HL-60 (cell line): Measurements from ENCODE around the gene FANCC.

ENCODE experiments used
- POLR2AphosphoS5 ChIP-seq: IDR thresholded peaks from 2 replicates; pipeline ENCODE4 v1.6.1; 2012; ENCODE audit warnings: low read depth
- SPI1 ChIP-seq: IDR thresholded peaks from 2 replicates; pipeline ENCODE4 v1.6.1; 2012; ENCODE audit warnings: low read depth, mild to moderate bottlenecking, borderline replicate concordance
- TF ChIP-seq, protein P1 (sequence below): IDR thresholded peaks from one replicate; pipeline ENCODE4 v1.5.1; 2011; ENCODE audit warnings: low read length, control low read depth, inconsistent platforms; ENCODE audit not compliant: insufficient read depth
- TF ChIP-seq, protein P2 (sequence below): IDR thresholded peaks from 2 replicates; pipeline ENCODE4 v1.6.1; 2012; ENCODE audit warnings: low read depth; ENCODE audit not compliant: insufficient replicate concordance

DNA sequence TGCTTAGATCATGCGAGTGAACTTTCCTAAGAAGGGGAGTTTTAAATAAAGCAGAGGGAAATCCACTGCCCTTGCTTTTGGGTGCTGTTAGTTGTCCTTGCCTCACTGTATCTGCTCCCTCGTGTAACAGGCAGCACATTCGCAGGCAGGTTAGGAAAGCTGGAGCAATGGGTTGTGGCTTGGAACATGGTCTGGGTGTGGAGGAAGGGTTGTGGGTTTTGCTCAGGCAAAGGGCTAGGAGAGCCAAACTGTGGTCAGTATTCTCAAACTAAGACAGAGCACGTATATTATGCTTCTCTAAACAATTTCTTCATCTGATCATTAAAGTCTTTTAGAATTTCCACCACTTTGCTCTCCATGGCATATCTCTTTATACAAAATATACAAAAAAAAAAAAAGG, 135.7 kb downstream of the FANCC start:
- TF ChIP-seq, protein P1, sequence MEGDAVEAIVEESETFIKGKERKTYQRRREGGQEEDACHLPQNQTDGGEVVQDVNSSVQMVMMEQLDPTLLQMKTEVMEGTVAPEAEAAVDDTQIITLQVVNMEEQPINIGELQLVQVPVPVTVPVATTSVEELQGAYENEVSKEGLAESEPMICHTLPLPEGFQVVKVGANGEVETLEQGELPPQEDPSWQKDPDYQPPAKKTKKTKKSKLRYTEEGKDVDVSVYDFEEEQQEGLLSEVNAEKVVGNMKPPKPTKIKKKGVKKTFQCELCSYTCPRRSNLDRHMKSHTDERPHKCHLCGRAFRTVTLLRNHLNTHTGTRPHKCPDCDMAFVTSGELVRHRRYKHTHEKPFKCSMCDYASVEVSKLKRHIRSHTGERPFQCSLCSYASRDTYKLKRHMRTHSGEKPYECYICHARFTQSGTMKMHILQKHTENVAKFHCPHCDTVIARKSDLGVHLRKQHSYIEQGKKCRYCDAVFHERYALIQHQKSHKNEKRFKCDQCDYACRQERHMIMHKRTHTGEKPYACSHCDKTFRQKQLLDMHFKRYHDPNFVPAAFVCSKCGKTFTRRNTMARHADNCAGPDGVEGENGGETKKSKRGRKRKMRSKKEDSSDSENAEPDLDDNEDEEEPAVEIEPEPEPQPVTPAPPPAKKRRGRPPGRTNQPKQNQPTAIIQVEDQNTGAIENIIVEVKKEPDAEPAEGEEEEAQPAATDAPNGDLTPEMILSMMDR: no peak
- TF ChIP-seq POLR2AphosphoS5: no peak
- TF ChIP-seq SPI1: no peak
- TF ChIP-seq, protein P2, sequence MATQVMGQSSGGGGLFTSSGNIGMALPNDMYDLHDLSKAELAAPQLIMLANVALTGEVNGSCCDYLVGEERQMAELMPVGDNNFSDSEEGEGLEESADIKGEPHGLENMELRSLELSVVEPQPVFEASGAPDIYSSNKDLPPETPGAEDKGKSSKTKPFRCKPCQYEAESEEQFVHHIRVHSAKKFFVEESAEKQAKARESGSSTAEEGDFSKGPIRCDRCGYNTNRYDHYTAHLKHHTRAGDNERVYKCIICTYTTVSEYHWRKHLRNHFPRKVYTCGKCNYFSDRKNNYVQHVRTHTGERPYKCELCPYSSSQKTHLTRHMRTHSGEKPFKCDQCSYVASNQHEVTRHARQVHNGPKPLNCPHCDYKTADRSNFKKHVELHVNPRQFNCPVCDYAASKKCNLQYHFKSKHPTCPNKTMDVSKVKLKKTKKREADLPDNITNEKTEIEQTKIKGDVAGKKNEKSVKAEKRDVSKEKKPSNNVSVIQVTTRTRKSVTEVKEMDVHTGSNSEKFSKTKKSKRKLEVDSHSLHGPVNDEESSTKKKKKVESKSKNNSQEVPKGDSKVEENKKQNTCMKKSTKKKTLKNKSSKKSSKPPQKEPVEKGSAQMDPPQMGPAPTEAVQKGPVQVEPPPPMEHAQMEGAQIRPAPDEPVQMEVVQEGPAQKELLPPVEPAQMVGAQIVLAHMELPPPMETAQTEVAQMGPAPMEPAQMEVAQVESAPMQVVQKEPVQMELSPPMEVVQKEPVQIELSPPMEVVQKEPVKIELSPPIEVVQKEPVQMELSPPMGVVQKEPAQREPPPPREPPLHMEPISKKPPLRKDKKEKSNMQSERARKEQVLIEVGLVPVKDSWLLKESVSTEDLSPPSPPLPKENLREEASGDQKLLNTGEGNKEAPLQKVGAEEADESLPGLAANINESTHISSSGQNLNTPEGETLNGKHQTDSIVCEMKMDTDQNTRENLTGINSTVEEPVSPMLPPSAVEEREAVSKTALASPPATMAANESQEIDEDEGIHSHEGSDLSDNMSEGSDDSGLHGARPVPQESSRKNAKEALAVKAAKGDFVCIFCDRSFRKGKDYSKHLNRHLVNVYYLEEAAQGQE: no peak
